Activated CD4-positive, alpha-beta T cell treated with anti-CD3 and anti-CD28 coated beads, Interleukin-2, amount 50 U/mL, for 4 hours (primary cell): ENCODE measurements around the gene CBFA2T2.
"Not testable (repeated sequence)": the region's sequence is repeated elsewhere in the genome, so short reads cannot be mapped to it uniquely, and the experiment has no call there.

Source experiments
- DNase-seq, 2 experiments: peaks; one replicate each; pipeline ENCODE4 v3.0.0-alpha.2; 2020

The CBFA2T2 gene

DNA sequence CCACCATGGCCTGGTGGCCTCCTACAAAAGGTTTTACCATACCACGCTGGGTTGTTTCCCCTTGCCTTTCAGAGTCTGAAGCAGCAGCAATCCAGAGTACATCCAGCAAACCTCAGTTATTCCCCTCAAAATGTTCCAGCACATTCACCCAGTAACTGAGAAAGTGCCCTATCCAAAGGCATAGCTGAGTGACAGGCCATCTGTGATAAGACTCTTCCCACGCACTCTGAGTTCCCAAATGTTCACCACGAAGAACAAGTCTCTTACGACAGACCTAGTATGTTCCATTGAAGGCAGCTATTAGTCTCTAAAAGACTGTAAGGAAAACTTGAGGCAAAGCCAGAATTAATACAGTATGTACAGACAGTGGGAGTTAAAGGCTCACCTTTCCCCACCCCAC lies 140.6 kb downstream of the CBFA2T2 start:
- no peak for DNase-seq

DNA sequence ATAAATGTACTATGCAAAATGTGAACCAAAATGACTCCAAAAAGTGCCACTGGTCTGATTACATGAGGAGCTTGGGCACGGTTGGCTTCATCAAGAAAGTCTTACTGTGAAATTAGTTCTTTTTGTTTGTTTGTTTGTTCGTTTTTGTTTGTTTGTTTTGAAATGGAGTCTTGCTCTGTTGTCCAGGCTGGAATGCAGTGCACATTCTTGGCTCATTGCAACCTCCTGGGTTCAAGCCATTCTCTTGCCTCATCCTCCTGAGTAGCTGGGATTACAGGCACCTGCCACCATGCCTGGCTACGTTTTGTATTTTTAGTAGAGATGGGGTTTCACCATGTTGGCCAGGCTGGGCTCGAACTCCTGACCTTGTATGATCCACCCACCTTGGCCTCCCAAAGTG lies 142.0 kb downstream of the CBFA2T2 start:
- not testable (repeated sequence) for DNase-seq

DNA sequence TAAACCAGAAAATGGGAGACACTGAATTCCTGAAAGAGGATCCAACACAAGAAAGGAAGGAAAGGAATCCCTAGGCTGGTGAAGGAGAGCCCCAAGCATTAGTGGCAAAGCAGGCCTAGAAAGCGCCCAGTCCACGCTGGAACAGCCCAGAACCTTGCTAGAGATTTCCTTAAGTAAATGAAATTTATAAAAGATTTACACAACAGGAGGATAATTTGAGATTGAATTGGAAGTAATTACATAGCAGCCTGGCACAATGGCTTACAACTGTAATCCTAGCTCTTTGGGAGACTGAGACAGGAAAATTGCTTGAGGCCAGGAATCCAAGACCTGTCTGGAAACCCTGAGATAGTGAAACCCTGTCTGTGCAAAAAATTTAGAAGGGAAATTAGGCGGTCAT lies 145.4 kb downstream of the CBFA2T2 start:
- DNase-seq: no peak

DNA sequence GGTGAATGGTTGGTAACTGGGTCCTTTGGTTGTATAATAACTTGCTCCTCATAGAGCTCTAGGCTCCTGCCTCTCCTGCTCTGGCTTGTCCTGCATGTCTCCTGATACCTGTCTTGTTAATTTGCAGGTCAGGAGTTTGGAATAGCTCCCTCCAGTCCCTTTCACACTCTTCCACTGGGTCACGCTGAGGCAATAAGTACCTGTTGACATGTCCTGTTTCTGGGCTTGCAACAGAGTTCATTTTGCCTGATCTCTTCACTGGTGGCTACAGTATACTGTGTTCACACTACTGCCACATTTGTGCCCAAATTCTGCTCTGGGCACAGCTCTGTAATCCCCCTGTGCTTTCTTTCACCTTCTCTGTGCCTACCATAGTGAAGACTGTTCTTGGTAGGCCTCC lies 146.9 kb downstream of the CBFA2T2 start:
- DNase-seq: no peak

DNA sequence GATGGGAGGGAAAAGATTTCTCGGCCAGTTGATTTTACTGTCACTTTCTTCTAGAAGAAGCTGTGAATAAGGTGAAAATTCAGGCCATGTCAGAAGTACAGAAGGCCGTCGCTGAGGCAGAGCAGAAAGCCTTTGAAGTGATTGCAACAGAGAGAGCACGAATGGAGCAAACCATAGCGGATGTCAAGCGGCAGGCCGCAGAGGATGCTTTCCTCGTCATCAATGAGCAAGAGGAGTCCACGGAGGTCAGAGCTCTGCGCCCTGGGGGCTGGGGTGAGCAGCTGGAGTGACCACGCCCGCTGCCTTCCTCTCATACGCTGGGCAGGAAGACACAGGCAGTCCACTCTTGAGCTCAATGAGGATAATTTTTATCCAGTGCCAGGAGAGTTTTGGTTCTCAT lies 150.4 kb downstream of the CBFA2T2 start:
- DNase-seq: no peak

DNA sequence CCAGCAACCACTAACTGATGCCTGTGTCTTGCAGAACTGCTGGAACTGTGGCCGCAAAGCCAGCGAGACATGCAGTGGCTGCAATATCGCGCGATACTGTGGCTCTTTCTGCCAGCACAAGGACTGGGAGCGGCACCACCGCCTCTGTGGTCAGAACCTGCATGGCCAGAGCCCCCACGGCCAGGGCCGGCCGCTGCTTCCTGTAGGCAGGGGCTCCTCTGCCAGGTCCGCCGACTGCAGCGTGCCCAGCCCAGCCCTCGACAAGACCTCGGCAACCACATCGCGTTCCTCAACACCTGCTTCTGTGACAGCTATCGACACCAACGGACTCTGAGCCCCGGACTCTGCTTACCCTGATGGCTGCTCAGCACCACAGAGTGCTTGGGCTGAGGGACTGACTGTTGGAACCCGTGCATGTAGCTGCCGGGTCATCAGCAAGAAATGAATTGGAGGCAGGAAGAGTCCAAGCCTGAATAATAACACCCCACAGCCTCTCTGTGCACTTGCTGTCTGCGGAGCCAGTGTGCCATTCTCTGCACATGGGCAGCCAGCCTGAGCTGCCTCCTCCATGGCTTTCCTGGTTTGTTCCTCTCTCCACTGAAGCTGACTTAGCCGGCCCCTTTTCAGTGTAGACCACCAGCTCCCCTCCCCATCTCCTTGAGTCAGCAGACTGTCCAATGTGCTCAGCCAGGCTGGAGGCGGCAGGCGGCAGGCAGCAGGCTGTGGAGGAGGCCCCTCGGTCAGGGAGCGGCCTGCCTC lies 154.6 kb downstream of the CBFA2T2 start:
- no peak for DNase-seq

DNA sequence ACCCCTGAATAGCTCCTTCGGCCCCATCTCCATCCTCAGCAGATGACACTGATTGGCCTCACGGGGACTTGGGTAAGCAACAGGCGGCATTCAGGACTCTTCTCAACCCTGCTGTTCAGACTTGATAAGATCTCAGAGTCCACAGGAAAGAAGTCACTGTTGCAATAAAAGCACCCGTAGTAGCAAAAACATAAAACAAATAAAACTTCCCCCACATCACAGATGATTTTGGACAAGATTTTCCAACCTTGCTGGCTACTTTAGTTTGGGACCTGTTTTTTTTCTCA lies 155.1 kb downstream of the CBFA2T2 start:
- no peak for DNase-seq

DNA sequence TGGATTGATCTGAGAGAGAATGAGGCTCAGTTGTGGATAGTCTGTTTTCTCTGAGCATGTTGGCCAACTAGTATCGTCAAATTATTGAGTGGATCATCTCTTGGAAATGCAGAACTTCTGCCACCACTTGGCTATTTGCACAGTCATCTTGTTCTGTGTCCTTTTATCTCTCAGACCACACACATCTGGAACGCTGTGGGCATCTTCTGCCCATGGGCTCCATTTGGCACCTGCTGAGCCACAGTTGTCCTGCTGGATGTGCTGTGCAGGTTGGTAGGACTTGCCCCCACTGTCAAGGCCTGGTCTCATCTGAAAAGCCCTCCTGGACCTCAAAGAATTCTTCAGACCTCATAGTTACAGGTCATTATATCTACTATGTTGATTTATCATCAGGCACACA lies 155.5 kb downstream of the CBFA2T2 start:
- no peak for DNase-seq

DNA sequence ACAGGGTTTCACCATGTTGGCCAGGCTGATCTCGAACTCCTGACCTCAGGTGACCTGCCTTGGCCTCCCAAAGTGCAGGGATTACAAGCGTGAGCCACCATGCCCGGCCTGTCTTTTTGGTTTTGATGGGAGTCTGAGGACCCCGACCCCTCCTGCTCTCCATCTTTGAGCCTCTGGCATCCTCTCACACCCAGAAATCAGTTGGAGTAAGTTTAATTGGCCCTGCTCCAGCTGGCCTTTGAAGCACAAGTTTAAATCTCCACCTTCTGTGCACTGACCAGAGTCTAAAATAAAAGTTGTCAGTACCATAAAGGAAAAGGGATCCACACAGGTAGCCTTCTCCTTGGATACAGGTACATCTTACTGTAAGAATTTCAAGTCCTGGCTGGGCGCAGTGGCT lies 156.3 kb downstream of the CBFA2T2 start:
- no peak for DNase-seq

DNA sequence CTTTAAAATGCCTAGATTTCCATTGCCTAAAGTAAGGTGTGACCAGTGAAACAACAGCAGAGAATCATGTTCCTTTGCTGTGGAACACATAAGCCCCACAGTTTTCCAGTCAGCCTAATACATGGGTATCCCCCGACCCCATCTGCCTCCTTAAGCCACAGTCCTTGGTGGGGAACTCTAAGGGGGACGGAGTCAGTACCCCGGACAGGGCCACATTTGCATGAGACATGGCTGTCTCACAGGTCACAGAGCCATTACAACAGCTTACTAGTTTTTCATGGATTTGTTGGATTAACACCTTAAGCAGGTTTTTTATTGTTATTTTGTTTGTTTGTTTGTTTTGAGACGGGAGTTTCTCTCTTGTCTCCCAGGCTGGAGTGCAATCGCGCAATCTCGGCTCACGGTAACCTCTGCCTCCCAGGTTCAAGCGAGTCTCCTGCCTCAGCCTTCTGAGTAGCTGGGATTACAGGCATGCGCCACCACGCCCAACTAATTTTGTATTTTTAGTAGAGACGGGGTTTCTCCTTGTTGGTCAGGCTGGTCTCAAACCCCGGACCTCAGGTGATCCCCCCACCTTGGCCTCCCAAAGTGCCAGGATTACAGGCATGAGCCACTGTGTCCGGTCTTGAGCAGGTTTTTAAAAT lies 157.2 kb downstream of the CBFA2T2 start:
- not testable (repeated sequence) for DNase-seq

DNA sequence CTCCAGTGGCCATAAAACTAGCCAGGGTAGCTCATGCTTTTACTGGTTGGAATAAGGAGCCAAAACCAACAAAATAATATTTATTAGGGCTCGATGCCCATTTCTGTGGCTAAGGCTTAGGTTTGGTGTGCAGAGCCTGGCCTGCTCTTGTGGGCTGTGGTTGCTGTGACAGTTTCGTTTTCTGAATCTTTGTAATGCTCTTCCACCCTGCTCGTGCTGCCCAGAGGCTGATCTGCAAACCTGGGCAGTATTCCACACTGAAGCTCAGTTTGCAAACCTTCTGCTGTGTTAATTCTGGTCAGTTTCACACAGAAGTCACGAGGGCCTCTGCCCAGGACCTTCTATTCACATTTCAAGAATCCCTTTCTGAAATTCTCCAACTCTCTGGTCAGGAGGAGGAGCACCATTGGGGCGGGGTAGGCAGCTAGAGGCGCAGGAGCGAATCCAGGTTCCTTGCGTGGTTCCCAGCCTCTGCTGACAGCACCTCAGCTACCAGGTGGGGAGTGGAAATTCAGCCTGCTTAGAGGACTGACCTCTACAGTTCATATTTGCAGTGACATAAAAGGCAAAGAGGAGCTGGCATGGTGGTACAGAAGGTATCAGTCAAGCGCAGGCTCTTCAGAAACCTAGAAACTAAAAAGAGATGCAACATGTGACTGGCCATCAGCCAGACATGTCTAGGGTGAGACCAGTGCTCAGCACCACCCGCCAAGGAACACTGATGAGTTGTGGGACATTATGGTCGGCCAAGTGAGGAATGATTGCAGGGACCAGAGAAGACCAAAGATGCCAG lies 157.9 kb downstream of the CBFA2T2 start:
- DNase-seq: no peak

DNA sequence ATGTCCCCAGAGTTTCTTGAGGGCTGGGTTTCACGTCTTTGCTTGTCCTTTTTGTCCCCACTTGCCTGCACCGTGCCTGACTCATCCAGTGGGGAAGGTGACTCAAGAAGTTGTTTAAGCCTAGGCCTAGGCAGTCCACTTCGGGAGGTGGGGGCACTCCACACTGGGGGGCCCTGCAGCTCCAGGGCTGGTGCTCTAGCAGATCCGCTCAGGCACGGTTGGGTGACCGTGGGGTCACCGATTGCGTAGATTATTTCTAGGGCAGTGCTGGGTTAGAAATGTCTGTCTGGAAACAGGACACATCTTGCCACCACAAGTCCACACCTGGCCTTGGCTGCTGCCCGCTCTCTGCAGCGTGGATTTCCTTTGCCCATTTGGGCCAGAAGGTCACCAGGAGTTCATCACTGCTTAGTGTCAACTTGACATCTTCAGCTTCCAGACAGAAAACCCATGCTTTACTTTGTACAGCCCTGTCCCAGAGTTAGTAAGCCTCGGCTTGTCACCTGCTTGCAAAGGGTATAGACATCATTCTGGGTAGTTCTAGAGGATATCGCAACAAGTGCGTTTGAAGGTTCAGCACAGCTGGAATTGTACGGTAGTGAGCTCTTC lies 158.6 kb downstream of the CBFA2T2 start:
- DNase-seq: no peak

DNA sequence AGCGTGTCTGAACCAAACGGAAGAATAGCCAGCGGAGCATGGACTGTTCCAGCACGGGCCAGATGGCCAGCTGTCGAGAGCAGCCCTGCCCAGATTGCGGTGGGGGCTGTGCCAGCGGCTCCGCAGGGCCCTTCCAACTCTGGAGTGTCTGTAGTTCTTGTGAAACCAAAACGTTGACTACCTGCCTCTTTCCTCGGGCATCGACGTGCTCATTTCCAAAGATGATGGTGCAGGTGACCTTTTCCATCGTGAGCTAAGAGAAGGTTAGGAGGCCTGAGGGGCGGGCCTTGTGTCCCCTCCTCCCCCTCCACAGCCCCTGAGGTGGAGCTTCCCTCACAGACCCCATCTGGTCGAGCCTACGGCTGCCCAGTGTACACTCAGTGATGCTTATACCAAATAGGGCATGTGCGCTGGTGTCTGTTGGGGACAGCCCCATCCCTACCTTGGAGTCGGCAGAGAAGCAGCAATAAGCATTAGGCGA lies 159.3 kb downstream of the CBFA2T2 start:
- DNase-seq: no peak

DNA sequence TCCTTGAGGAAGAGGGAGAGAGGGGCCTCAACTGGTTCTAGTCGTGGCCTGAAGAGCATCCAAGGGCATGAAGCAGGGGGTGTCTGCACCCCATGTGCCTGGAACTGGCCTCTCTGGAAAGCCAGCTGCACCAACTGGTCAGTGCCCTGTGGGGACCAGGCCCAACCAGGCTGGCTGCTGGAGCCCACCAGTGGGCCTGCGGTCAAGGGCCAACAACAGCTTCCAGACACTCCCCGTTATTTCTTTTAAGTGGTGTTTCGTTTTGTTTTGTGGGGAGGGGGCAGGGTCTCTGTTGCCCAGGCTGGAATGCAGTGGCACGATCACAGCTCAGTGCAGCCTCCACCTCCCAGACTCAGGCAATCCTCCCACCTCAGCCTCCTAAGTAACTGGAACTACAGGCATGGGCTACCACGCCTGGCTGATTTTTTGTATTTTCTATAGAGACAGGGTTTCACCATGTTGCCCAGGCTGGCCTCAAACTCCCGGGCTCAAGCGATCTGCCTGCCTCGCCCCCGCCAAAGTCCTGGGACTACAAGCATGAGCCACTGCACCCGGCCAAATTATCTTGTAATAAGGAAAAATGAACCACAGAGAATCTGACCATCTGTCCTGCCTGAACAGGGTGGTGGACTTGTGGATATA lies 160.3 kb downstream of the CBFA2T2 start:
- DNase-seq: no peak

DNA sequence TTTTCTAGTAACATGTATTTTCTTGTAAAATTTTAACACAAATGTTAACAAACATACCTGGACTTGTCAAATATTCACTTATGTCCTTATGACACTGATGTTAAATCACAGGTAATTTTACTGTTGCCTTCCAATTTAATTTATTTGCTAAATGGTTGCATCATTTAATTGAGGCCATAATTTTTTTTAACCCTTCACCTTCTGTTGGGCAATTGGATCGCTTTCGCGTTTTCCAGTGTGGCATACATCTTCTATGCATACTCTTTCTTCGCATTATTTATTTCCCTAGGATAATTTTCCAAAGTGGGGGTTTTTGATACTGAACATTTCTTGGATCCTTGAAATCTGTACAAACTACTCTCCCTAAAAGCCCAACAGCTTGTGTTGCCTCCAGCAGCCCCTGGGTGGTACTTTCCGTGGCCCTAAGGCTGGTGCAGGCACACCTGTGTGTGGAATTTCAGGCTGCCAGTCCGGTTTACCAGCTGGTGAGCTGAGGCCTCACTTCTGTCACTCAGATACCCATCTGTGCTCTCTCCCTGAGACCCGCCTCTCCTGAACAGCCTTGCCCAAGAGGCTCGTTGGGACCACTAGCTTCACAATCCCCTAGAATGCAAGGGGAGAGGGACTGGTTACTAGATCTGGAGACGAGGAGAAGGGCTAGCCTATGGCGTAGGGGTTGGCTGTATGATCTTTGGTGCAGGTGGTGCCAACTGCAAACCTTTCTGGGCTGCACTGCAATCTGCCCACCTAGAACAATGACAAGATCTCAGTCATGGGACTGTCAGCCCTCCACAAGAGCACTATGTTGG lies 161.1 kb downstream of the CBFA2T2 start:
- no peak for DNase-seq

DNA sequence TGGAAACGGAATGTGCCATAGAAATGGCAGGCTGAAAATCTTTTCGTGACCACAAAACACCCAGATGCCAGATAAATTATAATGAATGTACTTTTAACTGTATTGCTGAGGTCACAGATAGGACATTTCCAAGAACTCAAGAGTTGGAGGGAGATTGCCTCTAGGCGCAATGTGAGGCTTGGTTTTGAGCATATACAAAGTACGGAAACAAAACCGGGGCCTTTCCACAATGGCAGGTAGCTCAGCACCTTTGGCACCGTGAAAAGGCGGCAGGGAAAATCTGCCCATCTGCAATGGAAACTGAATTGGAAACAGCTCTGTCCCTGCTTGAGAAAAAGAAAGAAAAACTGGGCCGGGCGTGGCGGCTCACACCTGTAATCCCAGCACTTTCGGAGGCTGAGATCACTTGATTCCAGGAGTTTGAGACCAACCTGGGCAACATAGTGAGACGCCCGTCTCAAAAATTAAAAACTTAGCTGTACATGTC lies 161.7 kb downstream of the CBFA2T2 start:
- no peak for DNase-seq

DNA sequence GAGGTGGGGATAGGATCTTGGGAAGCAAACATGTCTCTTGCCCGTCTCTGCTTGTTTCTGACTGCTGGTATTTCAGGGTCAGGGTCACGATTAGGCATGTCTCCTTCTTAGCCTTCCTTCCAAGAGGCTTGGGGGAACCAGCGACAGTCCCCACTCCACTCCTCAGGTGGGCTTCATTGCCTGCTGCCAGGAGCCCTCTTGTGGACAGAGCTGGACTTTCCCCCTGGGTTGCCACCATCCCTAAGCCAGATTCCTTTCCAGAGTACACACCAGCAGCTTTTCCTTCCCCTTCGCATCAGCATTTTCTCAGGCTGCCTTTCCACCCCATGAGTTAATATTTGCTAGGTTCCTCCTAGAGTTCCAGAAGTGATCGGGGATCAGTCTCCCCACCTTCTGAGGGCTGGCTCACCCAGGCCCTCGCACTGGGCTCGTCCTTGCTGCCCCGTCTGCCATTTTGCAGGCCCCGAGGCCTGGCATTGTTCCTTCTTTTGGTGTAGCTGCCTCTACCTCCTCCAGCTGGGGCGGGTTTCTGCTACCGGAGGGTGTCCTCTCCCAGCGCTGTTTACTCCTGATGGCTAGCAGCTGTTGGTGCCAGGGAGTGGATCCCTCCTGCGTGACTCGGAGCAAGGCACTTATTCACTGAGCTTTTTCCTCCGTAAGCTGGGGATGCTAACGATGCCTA lies 163.5 kb downstream of the CBFA2T2 start:
- DNase-seq: no peak

DNA sequence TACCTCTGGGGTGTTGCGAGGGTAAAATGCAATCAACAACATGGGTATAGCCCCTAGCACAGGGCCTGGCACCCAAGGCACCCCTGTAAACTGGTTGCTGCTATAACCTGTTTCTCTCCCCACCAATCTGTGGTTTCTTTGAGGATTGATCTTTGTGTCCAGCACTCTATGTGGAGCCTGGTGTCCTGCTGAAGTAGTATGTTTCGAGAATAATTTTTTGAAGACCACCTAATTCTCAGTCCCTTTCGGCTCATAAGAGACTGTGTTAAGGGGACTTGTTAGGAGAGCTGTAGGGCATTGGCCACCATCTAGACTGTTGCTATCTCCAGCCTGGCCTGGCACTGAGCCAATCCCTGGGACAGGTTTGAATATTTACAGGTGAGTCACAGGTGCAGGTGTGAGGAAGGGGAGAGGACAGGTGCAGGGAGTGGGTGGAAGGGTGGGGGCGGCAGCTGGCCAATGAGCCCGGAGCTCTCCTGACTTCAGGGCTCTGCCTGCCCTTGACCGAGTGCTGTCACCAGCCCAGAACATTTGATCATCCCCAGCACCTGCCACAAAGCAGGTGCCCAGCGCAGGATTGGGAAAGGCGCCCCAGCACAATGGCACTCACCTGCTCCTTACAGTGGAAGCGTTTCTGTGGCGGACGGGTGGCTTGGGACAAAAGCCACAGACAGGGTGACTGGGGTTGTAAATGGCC lies 164.2 kb downstream of the CBFA2T2 start:
- DNase-seq: no peak

DNA sequence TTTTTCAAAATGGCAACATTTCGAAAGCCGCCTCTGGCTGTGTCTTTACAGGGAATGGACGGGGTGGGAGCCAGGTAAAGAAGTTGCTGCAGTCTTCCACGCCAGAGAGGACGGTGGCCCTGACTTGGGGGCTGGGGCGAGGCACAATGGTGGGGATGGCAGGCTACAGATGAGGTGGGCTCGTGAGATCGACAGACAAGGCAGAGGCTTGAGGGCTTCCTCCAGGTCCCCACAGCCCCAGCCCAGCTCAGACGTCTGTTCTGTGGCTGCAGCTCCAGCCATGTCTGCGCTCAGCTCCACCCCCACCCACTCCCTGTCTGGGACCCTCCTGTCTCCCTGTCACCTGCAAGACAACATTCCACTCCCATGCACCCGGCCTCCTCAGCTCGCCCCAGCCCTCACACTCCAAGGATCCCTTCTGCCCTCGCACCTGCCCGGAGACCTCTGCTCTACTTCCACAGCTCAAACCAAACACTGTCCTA lies 164.8 kb downstream of the CBFA2T2 start:
- no peak for DNase-seq

DNA sequence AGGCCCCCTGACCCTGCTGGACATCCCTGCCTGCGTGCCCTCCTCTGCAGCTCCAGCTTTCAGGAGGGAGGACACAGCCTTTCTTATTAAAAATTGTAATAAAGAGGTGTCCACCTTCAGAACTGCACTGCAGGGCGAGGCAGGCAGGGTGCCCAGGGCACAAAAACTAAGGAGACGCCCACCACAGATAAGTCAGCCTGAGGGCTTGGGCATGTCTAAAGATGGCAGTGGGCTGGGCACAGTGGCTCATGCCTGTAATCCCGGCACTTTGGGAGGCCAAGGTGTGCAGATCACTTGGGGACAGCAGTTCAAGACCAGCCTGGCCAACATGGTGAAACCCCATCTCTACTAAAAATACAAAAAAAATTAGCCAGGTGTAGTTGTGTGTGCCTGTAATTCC lies 165.3 kb downstream of the CBFA2T2 start:
- no peak for DNase-seq
